HL-60/S4 treated with retinoic acid at 250 ng/mL for 4 days and 3 days (cell line): ENCODE data around the gene GOLGA8G.
"Not testable (repeated sequence)": the region's sequence is repeated elsewhere in the genome, so short reads cannot be mapped to it uniquely, and the experiment has no call there.

ENCODE experiments used
- in situ Hi-C: fragments of 300-500 bp; cut with MboI; formaldehyde crosslinking; loops from 2 replicates; pipeline ENCODE4 v1.7.0; 2022; ENCODE audit warnings: low sequenced_read_pairs

Gene GOLGA8G

GRCh38 chr15:28532954-28533353 lies at the start of gene GOLGA8G:
GOLGA8G (minus strand) TSS chr15:28532971; CDS start chr15:28532909, 62 bp downstream.
- in situ Hi-C loops = not testable (repeated sequence)

- in situ Hi-C loops = not testable (repeated sequence)
Measured at GRCh38 chr15:28573351-28573750, 40.6 kb upstream of the GOLGA8G start.

- in situ Hi-C loops = not testable (repeated sequence)
Measured at GRCh38 chr15:28553268-28553667, 20.5 kb upstream of the GOLGA8G start, which contains the start of gene GOLGA6L25. GOLGA6L25 (plus strand) TSS chr15:28553568; CDS start chr15:28553629, 61 bp downstream.

GRCh38 chr15:28515208-28515607 lies 17.6 kb downstream of the GOLGA8G start:
- in situ Hi-C loops = not testable (repeated sequence)

- in situ Hi-C loops = not testable (repeated sequence)
Measured at GRCh38 chr15:28514128-28514527, 18.6 kb downstream of the GOLGA8G start.

- in situ Hi-C loops = not testable (repeated sequence)
Measured at GRCh38 chr15:28508217-28508889, 24.4 kb downstream of the GOLGA8G start.

- in situ Hi-C loops = not testable (repeated sequence)
Measured at GRCh38 chr15:28481340-28481739, 51.4 kb downstream of the GOLGA8G start.
